Stimulated activated CD8-positive, alpha-beta memory T cell treated with anti-CD3 and anti-CD28 coated beads, Interleukin-2, amount 100 ng/mL, for 1 hour (primary cell): Measurements from ENCODE around the gene MBD1.
"Not testable (repeated sequence)": the region's sequence is repeated elsewhere in the genome, so short reads cannot be mapped to it uniquely, and the experiment has no call there.

ENCODE experiments used
- DNase-seq, 2 donors: peaks; one replicate each; pipeline ENCODE4 v3.0.0-alpha.2; 2020; ENCODE audit warnings: low read depth in 2 of 2

The MBD1 gene

GRCh38 chr18:50274941-50275340 is 6.4 kb downstream of the MBD1 start:
- no peak for DNase-seq

DNA sequence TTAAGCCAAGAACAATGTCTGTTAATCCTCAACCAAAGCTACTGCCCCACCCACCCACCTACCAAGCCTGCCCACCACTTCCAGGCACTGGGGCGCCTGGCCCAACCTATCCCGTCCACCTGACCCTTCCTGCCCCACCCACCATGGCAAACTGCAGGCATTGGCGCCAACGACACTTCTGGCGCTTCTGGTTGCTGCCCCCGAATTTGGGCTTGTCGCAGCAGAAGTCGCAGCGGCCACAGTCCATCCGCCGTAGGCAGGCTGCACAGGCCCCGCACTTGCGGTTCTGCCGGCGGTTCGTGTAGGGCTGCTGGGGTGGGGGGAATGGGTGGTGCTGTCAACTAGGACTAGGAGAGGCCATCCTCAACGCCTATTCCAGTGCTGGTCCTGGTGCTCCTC is 7.3 kb downstream of the MBD1 start:
- no peak for DNase-seq

GRCh38 chr18:50273203-50274043 is 7.9 kb downstream of the MBD1 start:
- no peak for DNase-seq

DNA sequence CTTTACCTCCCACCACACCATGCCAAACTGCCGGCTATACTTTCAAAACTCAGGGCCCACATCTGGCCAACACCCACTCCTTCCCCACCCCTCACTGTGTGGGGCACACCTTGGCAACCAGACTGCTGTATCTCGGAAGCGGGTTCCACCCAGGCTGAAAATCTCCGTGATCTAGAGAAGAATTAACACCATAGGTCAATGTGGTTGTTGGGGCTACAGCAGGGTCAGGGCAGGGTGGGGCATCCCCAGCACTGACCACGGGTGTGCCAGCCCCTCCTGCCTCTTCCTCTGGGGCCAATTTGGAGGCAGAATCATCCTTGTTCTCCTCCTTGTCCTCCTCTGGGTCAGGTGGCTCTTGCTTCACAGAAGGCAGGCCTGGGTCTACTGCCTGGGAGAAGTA is 8.8 kb downstream of the MBD1 start:
- no peak for DNase-seq

GRCh38 chr18:50268022-50268747 is 13.1 kb downstream of the MBD1 start:
- peak; percentile 60 to 64 for DNase-seq

GRCh38 chr18:50266248-50266704 is 15.0 kb downstream of the MBD1 start, which contains the start of gene CFAP53:
CFAP53 (minus strand) TSS chr18:50266495; CDS start chr18:50266404, 91 bp downstream.
- DNase-seq = peak; percentile 72 to 79

GRCh38 chr18:50262977-50263376 is 18.3 kb downstream of the MBD1 start:
- no peak for DNase-seq

- no peak for DNase-seq
Observed at GRCh38 chr18:50250935-50251334, 30.4 kb downstream of the MBD1 start.

- no peak for DNase-seq
Observed at GRCh38 chr18:50249576-50249975, 31.7 kb downstream of the MBD1 start.

DNA sequence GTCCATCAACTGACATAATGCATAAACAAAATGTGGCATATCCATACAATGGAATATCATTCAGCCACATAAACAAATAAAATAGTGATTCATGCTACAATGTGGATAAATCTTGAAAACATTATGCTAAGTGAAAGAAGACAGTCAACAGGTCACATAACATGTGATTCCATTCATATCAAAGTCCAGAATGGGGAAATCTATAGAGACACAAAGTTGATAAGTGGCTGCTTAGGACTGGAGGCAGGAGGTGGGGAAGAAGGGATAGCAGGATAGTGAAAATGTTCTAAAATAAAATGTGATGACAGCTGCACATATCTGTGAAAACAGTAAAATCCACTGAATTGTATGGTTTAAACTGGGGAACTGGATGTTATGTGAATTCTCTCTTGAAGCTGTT is 33.8 kb downstream of the MBD1 start:
- DNase-seq = no peak

- not testable (repeated sequence) for DNase-seq
Observed at GRCh38 chr18:50241768-50242167, 39.6 kb downstream of the MBD1 start.

DNA sequence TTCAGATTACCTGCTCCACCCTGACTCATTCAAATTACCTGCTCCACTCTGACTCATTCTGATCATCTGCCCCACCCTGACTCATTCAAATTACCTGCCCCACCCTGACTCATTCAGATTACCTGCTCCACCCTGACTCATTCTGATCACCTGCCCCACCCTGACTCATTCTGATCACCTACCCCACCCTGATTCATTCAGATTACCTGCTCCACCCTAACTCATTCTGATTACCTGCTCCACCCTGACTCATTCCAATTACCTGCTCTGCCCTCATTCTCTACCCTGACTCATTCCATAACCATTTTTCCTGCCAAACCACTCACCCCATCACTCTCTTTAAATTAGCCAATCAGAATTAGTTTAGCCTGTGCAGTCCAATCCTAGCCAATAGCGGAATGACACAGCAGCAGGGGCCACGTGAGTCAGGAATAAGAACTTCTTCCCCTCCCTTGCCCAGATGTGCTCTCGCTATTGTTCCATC is 41.2 kb downstream of the MBD1 start:
- no peak for DNase-seq

DNA sequence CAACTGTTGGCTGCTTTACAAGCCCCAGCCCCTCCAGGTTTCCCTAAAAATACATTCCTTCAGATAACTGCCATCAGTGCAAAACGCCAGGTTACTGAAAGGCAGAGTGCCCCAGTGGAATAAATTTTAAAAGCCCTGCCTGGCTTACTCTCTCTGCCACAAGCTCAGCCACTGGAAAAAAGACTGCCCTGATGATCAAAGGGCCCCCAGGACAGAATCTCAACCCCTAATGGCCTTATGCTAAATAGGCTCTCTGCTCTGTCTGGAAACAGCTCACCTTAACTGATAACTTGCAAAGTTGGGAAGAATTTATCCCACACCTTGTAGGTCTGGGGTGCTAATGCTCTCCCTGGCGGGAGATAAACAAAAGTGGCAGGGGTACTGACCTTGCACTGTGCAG is 48.9 kb downstream of the MBD1 start:
- no peak for DNase-seq

DNA sequence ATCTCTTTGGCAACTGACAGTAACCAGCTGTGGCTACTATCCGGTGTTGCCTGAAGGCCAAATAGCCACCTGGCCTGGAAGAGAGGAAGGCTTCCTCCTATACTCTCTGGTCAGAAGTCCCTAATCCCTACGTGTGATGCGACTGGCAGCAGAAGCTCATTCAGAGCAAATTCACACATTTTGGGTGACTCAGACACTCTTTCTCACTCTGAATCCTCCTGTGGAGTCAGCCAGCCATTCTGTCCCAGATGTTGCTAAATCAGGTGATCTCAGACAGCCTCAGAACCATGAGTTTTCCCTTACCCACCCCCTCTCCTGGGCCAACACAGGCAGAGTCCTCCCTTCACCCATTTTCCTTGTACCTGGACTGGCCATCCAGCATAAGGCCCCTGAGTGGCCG is 49.7 kb downstream of the MBD1 start:
- DNase-seq = no peak

GRCh38 chr18:50220249-50220648 is 61.1 kb downstream of the MBD1 start:
- DNase-seq = not testable (repeated sequence)
